Endothelial cell of umbilical vein (primary cell): ENCODE results near the gene CHRNB1.

Source experiments
- EZH2 ChIP-seq: IDR thresholded peaks from 2 replicates; pipeline ENCODE4 v1.6.1; 2012; ENCODE audit warnings: borderline replicate concordance, low read depth, mild to moderate bottlenecking, moderate library complexity, low read length, inconsistent platforms; ENCODE audit not compliant: severe bottlenecking
- JUN ChIP-seq: IDR thresholded peaks from 2 replicates; pipeline ENCODE4 v1.6.1; 2011; ENCODE audit warnings: borderline replicate concordance, low read depth; ENCODE audit not compliant: insufficient read length, insufficient read depth
- MYC ChIP-seq: IDR thresholded peaks from one replicate; pipeline ENCODE4 v1.6.1; 2011; ENCODE audit warnings: mild to moderate bottlenecking, low read depth, low read length
- POLR2A ChIP-seq: IDR thresholded peaks from 2 replicates; pipeline ENCODE4 v1.6.1; 2012; ENCODE audit warnings: low read depth, mild to moderate bottlenecking, control low read depth, low read length
- POLR2AphosphoS5 ChIP-seq: IDR thresholded peaks from 2 replicates; pipeline ENCODE4 v1.6.1; 2012; ENCODE audit warnings: low read depth, mild to moderate bottlenecking, control low read depth, low read length, moderate library complexity; ENCODE audit not compliant: insufficient read depth
- TF ChIP-seq, protein P1 (sequence below), 2 donors: IDR thresholded peaks; 1 replicate in 1 of 2; 2 replicates in 1 of 2; pipeline ENCODE4 v1.5.1; 2011; ENCODE audit warnings: low read length in 2 of 2, mild to moderate bottlenecking in 2 of 2, moderate library complexity in 2 of 2, control low read depth in 1 of 2, inconsistent platforms in 1 of 2, low read depth in 1 of 2; ENCODE audit not compliant: insufficient read depth in 1 of 2; ENCODE audit errors: extremely low read depth in 1 of 2
- TF ChIP-seq, protein P2 (sequence below): IDR thresholded peaks from 2 replicates; pipeline ENCODE4 v1.6.1; 2011; ENCODE audit not compliant: insufficient read depth, insufficient read length

DNA sequence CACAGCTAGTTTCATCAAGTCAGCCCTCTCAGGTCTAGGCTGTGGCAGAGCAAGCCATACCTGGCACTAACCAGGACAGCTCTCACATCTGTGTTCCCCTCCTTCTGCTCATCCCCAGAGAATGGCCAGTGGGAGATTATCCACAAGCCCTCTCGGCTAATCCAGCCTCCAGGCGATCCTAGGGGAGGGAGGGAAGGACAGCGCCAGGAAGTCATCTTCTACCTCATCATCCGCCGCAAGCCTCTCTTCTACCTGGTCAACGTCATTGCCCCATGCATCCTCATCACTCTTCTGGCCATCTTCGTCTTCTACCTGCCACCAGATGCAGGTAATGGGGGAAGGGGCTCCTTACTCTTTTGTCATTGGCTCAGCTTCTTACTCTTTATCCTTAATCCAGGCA is 3.6 kb downstream of the CHRNB1 start:
- TF ChIP-seq POLR2A (no peak), POLR2AphosphoS5 (no peak), EZH2 (no peak), JUN (no peak), MYC (no peak)
- TF ChIP-seq, protein P1, sequence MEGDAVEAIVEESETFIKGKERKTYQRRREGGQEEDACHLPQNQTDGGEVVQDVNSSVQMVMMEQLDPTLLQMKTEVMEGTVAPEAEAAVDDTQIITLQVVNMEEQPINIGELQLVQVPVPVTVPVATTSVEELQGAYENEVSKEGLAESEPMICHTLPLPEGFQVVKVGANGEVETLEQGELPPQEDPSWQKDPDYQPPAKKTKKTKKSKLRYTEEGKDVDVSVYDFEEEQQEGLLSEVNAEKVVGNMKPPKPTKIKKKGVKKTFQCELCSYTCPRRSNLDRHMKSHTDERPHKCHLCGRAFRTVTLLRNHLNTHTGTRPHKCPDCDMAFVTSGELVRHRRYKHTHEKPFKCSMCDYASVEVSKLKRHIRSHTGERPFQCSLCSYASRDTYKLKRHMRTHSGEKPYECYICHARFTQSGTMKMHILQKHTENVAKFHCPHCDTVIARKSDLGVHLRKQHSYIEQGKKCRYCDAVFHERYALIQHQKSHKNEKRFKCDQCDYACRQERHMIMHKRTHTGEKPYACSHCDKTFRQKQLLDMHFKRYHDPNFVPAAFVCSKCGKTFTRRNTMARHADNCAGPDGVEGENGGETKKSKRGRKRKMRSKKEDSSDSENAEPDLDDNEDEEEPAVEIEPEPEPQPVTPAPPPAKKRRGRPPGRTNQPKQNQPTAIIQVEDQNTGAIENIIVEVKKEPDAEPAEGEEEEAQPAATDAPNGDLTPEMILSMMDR (IDR thresholded peaks at IDR 0.05; ENCODE audit: extremely low read depth in 1 of 2, insufficient read depth in 1 of 2, low read depth in 1 of 2, low read length in 2 of 2) = no peak
- TF ChIP-seq, protein P2, sequence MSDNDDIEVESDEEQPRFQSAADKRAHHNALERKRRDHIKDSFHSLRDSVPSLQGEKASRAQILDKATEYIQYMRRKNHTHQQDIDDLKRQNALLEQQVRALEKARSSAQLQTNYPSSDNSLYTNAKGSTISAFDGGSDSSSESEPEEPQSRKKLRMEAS = no peak
